GM19351 (cell line): ENCODE measurements around the gene SAMD4A.

Experiments
- ATAC-seq: cut with Tn5 transposase; IDR thresholded peaks from one replicate; pipeline ENCODE4 v1.9.1; 2021; ENCODE audit warnings: mild to moderate bottlenecking, moderate library complexity; ENCODE audit not compliant: unreplicated experiment

SAMD4A gene

DNA sequence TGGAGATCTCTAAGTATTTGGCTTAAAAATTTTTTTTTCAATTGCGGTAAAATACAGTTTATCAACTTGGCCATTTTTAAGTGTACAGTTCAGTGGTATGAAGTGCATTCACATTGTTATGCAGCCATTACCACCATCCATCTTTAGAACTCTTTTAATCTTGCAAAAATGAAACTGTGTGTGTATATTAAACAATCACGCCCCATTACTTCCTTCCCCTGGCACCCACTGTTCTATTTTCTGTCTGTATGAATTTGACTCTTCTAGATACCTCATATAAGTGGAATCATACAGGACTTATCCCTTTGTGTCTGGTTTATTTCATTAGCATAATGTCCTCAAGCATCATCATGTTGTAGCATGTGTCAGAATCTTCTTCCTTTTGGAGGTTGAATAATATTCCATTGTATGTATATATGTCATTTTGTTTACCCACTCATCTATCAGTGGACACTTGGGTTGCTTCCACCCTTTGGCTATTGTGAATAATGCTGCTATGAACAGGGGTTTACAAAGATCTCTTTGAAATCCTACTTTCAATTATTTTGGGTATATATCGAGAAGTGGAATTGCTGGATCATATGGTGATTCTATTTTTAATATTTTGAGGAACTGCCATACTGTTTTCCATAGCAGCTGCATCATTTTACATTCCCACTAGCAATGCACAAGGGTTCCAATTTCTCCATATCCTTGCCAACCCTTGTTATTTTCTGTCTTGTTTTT, 62.9 kb downstream of the SAMD4A start:
- ATAC-seq, result no peak

DNA sequence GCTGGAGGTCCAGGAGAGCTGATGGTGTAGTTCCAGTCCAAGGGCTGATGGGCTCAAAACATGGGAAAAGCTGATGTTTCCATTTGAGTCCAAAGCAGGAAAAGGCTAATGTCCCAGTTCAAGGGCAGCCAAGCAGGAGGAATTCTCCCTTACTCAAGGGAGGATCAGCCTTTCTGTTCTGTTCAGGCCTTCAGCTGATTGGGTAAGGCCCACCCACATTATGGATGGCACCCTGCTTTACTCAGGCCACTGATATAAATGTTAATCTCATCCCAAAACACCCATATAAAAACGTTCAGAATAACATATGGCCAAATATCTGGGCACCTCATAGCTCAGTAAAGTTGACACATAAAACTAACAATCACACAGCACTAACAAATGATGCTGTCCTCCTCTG, 64.1 kb downstream of the SAMD4A start:
- no peak for ATAC-seq

- no peak for ATAC-seq
These were observed 65.5 kb downstream of the SAMD4A start for GRCh38 chr14:54632452-54632851.

GRCh38 chr14:54633076-54633475, 66.1 kb downstream of the SAMD4A start:
- no peak for ATAC-seq

- no peak for ATAC-seq
These were observed 70.6 kb downstream of the SAMD4A start for GRCh38 chr14:54637270-54638134.

GRCh38 chr14:54638135-54638446, 71.2 kb downstream of the SAMD4A start:
- no peak for ATAC-seq

GRCh38 chr14:54639611-54640010, 72.7 kb downstream of the SAMD4A start:
- ATAC-seq, result no peak

GRCh38 chr14:54640506-54640905, 73.6 kb downstream of the SAMD4A start:
- ATAC-seq, result no peak

DNA sequence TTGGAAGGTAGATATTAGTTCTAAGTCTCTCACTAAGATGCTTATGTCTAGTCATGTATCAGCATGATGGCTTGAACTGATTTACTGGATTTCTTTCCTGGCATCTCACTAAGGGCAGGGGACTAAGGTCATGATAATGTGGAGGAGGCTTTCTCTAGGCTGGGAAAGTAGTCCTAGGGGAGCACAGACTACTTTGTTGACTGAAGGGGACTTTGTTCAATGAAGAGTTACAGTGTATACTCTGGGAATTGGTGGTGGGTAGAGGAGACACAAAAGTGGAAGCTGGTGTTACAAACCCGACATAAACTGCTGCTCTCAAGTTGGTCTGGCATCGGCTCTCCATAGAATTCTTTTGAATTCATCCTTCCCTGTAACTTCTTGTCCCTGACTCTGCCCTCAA, 75.2 kb downstream of the SAMD4A start:
- no peak for ATAC-seq

DNA sequence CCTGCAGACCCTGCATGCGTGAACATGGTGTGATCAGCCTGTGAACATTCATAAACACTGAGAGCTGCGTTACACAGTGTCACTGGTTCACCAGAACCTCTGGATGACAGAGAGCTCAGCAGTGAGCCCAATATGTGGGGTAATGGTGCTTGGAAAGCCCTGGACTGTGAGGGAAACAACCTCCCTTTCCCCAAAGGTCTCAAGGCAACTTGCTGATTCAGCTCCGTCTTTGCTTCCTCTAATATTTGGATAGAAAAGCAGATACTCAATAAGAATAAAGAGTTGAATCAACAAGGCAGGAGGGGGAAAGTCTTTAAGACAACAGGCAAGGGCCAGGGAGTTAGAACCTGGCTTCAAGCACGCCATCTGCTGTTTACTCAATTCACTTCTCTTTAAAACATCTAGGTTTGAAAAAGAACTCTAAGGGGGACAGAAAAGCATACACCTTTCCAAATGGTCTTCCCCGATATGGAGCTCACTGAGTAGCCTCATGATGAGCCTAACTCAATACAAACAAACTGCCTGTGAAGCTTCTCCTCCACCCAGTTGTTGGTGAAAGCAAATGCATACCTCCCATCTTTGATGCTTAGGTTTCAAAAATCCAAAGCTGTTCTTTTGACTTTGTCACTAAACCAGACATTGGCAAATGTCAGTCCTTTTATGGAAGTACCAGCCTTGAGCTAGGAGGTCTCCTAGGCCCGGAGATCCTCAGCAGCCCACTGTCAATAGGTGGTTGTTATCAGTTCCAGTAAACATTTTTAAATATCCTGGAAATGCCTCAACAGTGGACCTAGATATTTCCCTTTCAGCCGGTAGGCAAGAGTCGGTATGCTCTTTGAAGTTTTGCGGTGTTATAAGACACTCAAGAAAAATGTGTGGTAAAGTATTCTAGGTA, 76.1 kb downstream of the SAMD4A start:
- ATAC-seq, result no peak

GRCh38 chr14:54643696-54644176, 76.8 kb downstream of the SAMD4A start:
- ATAC-seq, result no peak

- ATAC-seq, result no peak
These were observed 78.7 kb downstream of the SAMD4A start for GRCh38 chr14:54645639-54646038.

DNA sequence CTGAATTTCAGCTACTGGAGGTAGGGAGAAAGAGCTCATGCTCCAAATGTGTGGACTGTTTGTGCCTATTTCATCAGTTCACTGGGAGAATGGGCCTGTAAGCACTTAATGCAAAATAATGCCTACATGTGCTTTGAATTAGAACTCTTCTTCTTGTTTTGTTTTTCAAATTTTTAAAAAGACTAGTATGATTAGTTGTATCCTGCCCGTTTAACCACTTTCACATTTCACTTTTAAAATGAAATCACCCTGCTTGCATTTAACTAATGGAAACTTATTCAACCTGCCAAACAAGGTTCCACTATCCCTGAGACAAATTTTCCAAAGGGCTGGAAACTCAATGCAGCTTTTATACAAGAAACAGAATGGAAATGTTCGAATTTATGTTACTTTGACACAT, 79.7 kb downstream of the SAMD4A start:
- no peak for ATAC-seq

DNA sequence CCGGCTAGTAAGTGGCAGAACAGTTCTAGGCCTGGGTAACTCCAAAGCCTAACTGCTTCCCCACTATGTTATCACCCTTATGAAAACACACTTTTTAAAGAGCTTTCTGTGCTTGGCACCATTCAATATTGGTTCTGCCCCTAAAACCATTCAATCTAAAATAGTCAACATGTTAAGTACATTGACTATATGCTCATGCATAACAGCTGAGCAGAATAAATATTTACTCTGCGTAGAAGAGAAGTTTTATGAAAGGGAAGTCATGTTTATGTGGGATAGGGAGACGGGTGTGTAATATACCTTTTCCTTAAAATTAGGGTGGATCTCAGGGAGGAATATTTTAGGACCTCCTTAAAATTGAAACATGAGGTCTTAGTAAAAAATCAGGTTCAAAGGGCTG, 80.5 kb downstream of the SAMD4A start:
- no peak for ATAC-seq

- ATAC-seq, result no peak
These were observed 82.1 kb downstream of the SAMD4A start for GRCh38 chr14:54649056-54649455.

- no peak for ATAC-seq
These were observed 83.5 kb downstream of the SAMD4A start for GRCh38 chr14:54650331-54650958.

GRCh38 chr14:54650959-54651351, 84.0 kb downstream of the SAMD4A start:
- ATAC-seq, result no peak

GRCh38 chr14:54651649-54652048, 84.7 kb downstream of the SAMD4A start:
- no peak for ATAC-seq

DNA sequence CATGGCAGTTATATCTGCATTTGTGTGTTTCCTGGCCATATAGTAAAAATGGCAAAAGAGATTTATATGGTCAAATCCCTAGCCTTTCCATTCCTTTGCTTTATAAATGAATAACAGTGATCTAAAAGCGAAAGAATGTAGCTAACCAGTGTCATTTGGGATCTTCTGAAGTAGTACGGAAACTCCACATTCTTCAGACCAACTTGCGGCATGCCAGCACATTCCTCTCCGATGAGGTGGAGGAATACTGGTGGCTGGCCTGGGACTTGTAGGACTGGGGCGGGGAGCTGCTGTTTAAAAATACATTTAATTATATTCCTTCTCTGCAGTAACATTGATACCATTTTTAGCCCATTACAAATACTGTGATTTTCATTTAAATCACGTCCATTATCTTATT, 85.3 kb downstream of the SAMD4A start:
- no peak for ATAC-seq

GRCh38 chr14:54652605-54653052, 85.7 kb downstream of the SAMD4A start:
- no peak for ATAC-seq
